Liver (tissue), 9 donors: ENCODE data around the gene ACTR1A. TPM values are rescaled to one million over a fixed set of nuclear protein-coding genes. Genes with fewer than 3 reads are reported as not detected.

Experiments
- DNase-seq: peaks from one replicate; pipeline ENCODE4 v3.0.0-alpha.2; 2017; ENCODE audit warnings: low spot score
- H3K27ac ChIP-seq, 2 donors: one replicate each; pipeline ENCODE4 v1.7.0; 2013; ENCODE audit warnings: inconsistent platforms in 2 of 2, low read length in 2 of 2, control low read depth in 1 of 2, low read depth in 1 of 2, mild to moderate bottlenecking in 1 of 2
- H3K27me3 ChIP-seq, 4 donors: one replicate each; pipeline versions ENCODE4 v1.6.1 to v1.7.0; 2013; ENCODE audit warnings: low read length in 3 of 4, inconsistent platforms in 1 of 4, mild to moderate bottlenecking in 1 of 4, moderate library complexity in 1 of 4; ENCODE audit not compliant: control insufficient read depth in 4 of 4, insufficient read depth in 4 of 4
- H3K36me3 ChIP-seq, 4 donors: one replicate each; pipeline versions ENCODE4 v1.6.1 to v1.7.0; 2013; ENCODE audit warnings: low read length in 3 of 4, mild to moderate bottlenecking in 3 of 4, low read depth in 1 of 4, moderate library complexity in 1 of 4; ENCODE audit not compliant: control insufficient read depth in 4 of 4, insufficient read depth in 3 of 4
- H3K4me1 ChIP-seq, 4 donors: one replicate each; pipeline versions ENCODE4 v1.6.1 to v1.7.0; 2013; ENCODE audit warnings: low read length in 3 of 4, mild to moderate bottlenecking in 3 of 4, moderate library complexity in 1 of 4; ENCODE audit not compliant: control insufficient read depth in 4 of 4, insufficient read depth in 4 of 4
- H3K4me3 ChIP-seq, 3 donors: one replicate each; pipeline versions ENCODE4 v1.6.1 to v1.7.0; 2013; ENCODE audit warnings: low read length in 3 of 3, control low read depth in 1 of 3, low read depth in 1 of 3, mild to moderate bottlenecking in 1 of 3
- H3K9ac ChIP-seq, 2 donors: one replicate each; pipeline ENCODE4 v1.7.0; 2013; ENCODE audit warnings: low read length in 2 of 2, mild to moderate bottlenecking in 2 of 2, moderate library complexity in 2 of 2, control low read depth in 1 of 2, low read depth in 1 of 2
- H3K9me3 ChIP-seq, 4 donors: one replicate each; pipeline versions ENCODE4 v1.6.1 to v1.7.0; 2013; ENCODE audit warnings: low read length in 3 of 4; ENCODE audit not compliant: control insufficient read depth in 4 of 4
- ATF3 ChIP-seq: IDR thresholded peaks from 2 replicates; pipeline ENCODE4 v1.6.1; 2016; ENCODE audit warnings: antibody characterized with exemption
- CTCF ChIP-seq: fragments of 150-350 bp; IDR thresholded peaks from 2 replicates; pipeline ENCODE4 v1.5.1; 2017; ENCODE audit warnings: improper control_type of control experiment, low read depth, low read length; ENCODE audit not compliant: missing input control
- EGR1 ChIP-seq, 2 donors: IDR thresholded peaks; 2 replicates each; pipeline ENCODE4 v1.6.1; 2016 to 2018; ENCODE audit warnings: antibody characterized with exemption in 2 of 2, low read depth in 2 of 2
- FOXA1 ChIP-seq: IDR thresholded peaks from 2 replicates; pipeline ENCODE4 v1.6.1; 2016; ENCODE audit warnings: antibody characterized with exemption
- FOXA2 ChIP-seq: IDR thresholded peaks from 2 replicates; pipeline ENCODE4 v1.6.1; 2016; ENCODE audit warnings: antibody characterized with exemption
- GABPA ChIP-seq, 2 donors: IDR thresholded peaks in 1 of 2; conservative IDR thresholded peaks in 1 of 2; 2 replicates each; pipeline ENCODE4 v1.6.1; 2016; ENCODE audit warnings: antibody characterized with exemption in 2 of 2, mild to moderate bottlenecking in 1 of 2, moderate library complexity in 1 of 2
- HNF4A ChIP-seq, 2 donors: conservative IDR thresholded peaks; 2 replicates each; pipeline ENCODE4 v1.6.1; 2016; ENCODE audit warnings: antibody characterized with exemption in 2 of 2, mild to moderate bottlenecking in 2 of 2
- HNF4G ChIP-seq: IDR thresholded peaks from 2 replicates; pipeline ENCODE4 v1.6.1; 2016; ENCODE audit warnings: antibody characterized with exemption
- JUND ChIP-seq, 2 donors: IDR thresholded peaks; 2 replicates each; pipeline ENCODE4 v1.6.1; 2016; ENCODE audit warnings: antibody characterized with exemption in 2 of 2
- MAX ChIP-seq: IDR thresholded peaks from 2 replicates; pipeline ENCODE4 v1.6.1; 2016; ENCODE audit warnings: antibody characterized with exemption
- NR2F2 ChIP-seq: IDR thresholded peaks from 2 replicates; pipeline ENCODE4 v1.6.1; 2016; ENCODE audit warnings: antibody characterized with exemption
- RAD21 ChIP-seq, 2 donors: IDR thresholded peaks; 2 replicates each; pipeline ENCODE4 v1.6.1; 2016; ENCODE audit warnings: antibody characterized with exemption in 2 of 2, mild to moderate bottlenecking in 2 of 2
- REST ChIP-seq: IDR thresholded peaks from 2 replicates; pipeline ENCODE4 v1.6.1; 2016; ENCODE audit warnings: antibody characterized with exemption, mild to moderate bottlenecking
- RXRA ChIP-seq, 2 donors: IDR thresholded peaks; 2 replicates each; pipeline ENCODE4 v1.6.1; 2017 to 2018; ENCODE audit warnings: antibody characterized with exemption in 2 of 2, mild to moderate bottlenecking in 1 of 2
- SP1 ChIP-seq: IDR thresholded peaks from 2 replicates; pipeline ENCODE4 v1.6.1; 2018; ENCODE audit warnings: antibody characterized with exemption, mild to moderate bottlenecking
- TAF1 ChIP-seq: conservative IDR thresholded peaks from 2 replicates; pipeline ENCODE4 v1.6.1; 2016; ENCODE audit warnings: antibody characterized with exemption, mild to moderate bottlenecking
- YY1 ChIP-seq: IDR thresholded peaks from 2 replicates; pipeline ENCODE4 v1.6.1; 2016; ENCODE audit warnings: antibody characterized with exemption, mild to moderate bottlenecking
- ZBTB33 ChIP-seq: IDR thresholded peaks from 2 replicates; pipeline ENCODE4 v1.6.1; 2016; ENCODE audit warnings: antibody characterized with exemption
- polyA plus RNA-seq, 2 donors: library from polyadenylated mRNA; stranded (reverse) in 1 of 2; unstranded in 1 of 2; fragments of 200-250 nt in 1 of 2; fragments of >200 nt in 1 of 2; fragmentation: Nextera tagmentation in 1 of 2; extraction: Ambion mirVana in 1 of 2; gene quantifications; one replicate each; pipeline versions ENCODE4 v1.2.1 to v1.2.3, GENCODE V29; 2013 to 2015
- total RNA-seq, 2 donors: library from RNA; depleted of rRNA; stranded (reverse); fragments of >200 nt; gene quantifications; one replicate each; pipeline ENCODE4 v1.2.3, GENCODE V29; 2014
- donor health status: healthy.
- donor health status: healthy.
- donor health status: healthy.
- donor health status: healthy.
- donor health status: healthy.

The ACTR1A gene
- total and polyA plus RNA-seq, 4 donors = 24.5 to 51.9 (median 35.3) TPM

- Histone ChIP-seq H3K4me3 (no peak overlapping the region), H3K4me1 (peaks cover 0 to 5% (median 1%) of the 10 kb centered on the region in 4 donors), H3K27me3 (no peaks in the 10 kb centered on the region), H3K36me3 (no peaks in the 10 kb centered on the region), H3K9ac (no peak overlapping the region), H3K27ac (no peak overlapping the region), H3K9me3 (no peaks in the 10 kb centered on the region)
- TF ChIP-seq SP1 (no peak), ZBTB33 (no peak), GABPA (IDR thresholded peaks at IDR 0.05 in 1 of 2, conservative IDR thresholded peaks at IDR 0.05 in 1 of 2) (no peak), RAD21 (IDR thresholded peaks at IDR 0.05) (no peak), YY1 (no peak), CTCF (no peak), ATF3 (no peak), REST (no peak), MAX (no peak), FOXA2 (no peak), JUND (IDR thresholded peaks at IDR 0.05) (no peak), TAF1 (no peak), RXRA (IDR thresholded peaks at IDR 0.05) (no peak), NR2F2 (no peak), HNF4G (no peak), FOXA1 (no peak), EGR1 (IDR thresholded peaks at IDR 0.05; ENCODE audit: low read depth in 2 of 2) (no peak), HNF4A (conservative IDR thresholded peaks at IDR 0.05) (no peak)
- DNase-seq = no peak
Observed at GRCh38 chr10:102537367-102537766, 34.9 kb upstream of the ACTR1A start.
